Activated T-helper 1 cell treated with anti-CD3 and anti-CD28 coated beads, Interleukin-12 subunit alpha, Interleukin-12 subunit beta, Interleukin-2, Interleukin-4 antibody, amounts not matched to agents 30 ng/mL and 10 ng/mL and 1 ng/mL, durations not matched to agents 14 hours and 24 hours and 36 hours (primary cell): ENCODE data around the gene TUBG1. TPM values are rescaled to one million over a fixed set of nuclear protein-coding genes. Genes with fewer than 3 reads are reported as not detected.
"Not testable (repeated sequence)": the region's sequence is repeated elsewhere in the genome, so short reads cannot be mapped to it uniquely, and the experiment has no call there.

Experiments used
- DNase-seq: peaks from one replicate; pipeline ENCODE4 v3.0.0; 2021; ENCODE audit warnings: low spot score
- H3K27ac Mint-ChIP-seq: one replicate; pipeline ENCODE4 v1.8.0; 2021; ENCODE audit warnings: mild to moderate bottlenecking, mixed read lengths
- H3K27me3 Mint-ChIP-seq: one replicate; pipeline ENCODE4 v1.8.0; 2022; ENCODE audit warnings: mild to moderate bottlenecking, moderate library complexity, mixed read lengths; ENCODE audit not compliant: insufficient read depth
- H3K36me3 Mint-ChIP-seq: one replicate; pipeline ENCODE4 v1.8.0; 2021; ENCODE audit warnings: low read depth, mixed read lengths
- H3K4me1 Mint-ChIP-seq: one replicate; pipeline ENCODE4 v1.8.0; 2021; ENCODE audit warnings: low read depth, mixed read lengths
- H3K4me3 Mint-ChIP-seq: one replicate; pipeline ENCODE4 v1.8.0; 2021; ENCODE audit warnings: mild to moderate bottlenecking, moderate library complexity, mixed read lengths
- H3K9me3 Mint-ChIP-seq: one replicate; pipeline ENCODE4 v1.8.0; 2021; ENCODE audit warnings: mixed read lengths
- intact Hi-C: fragments of 100-400 bp; cut with micrococcal nuclease; formaldehyde crosslinking; loops from one replicate; pipeline ENCODE4 v1.15.1; 2024
- total RNA-seq: library from RNA; stranded (reverse); gene quantifications from 2 replicates; pipeline ENCODE4 v1.2.3, GENCODE V29; 2022

The TUBG1 gene
- total RNA-seq, 1 donor from 2014 or later = 95.2 TPM

DNA sequence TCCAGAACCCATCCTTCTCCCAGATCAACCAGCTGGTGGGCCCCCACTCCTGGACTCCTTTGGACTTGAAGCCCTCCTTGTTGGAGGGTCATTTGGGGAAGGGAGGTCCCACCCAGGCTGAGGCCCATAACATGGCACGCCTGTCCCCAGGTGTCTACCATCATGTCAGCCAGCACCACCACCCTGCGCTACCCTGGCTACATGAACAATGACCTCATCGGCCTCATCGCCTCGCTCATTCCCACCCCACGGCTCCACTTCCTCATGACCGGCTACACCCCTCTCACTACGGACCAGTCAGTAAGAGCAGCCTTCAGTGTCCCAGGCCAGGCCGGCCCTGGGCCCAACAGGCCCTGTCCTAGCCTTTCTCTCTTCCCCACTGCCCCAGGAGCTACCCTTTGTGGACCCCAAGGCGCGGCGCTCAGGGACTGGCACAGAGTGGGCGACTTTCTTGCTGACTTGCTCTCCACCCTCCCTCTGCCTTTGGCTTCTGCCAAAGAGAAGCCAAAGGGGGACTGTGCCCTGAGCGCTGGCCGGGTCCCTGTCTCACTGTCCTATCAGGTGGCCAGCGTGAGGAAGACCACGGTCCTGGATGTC is 4.3 kb downstream of the TUBG1 start:
- Mint-ChIP-seq H3K4me1 (peaks cover 12% of the 10 kb centered on the region), H3K27me3 (no peaks in the 10 kb centered on the region), H3K4me3 (no peak overlapping the region), H3K9me3 (no peaks in the 10 kb centered on the region), H3K36me3 (peaks cover 25% of the 10 kb centered on the region), H3K27ac (no peak overlapping the region)
- intact Hi-C loops = no loop called here
- no peak for DNase-seq

DNA sequence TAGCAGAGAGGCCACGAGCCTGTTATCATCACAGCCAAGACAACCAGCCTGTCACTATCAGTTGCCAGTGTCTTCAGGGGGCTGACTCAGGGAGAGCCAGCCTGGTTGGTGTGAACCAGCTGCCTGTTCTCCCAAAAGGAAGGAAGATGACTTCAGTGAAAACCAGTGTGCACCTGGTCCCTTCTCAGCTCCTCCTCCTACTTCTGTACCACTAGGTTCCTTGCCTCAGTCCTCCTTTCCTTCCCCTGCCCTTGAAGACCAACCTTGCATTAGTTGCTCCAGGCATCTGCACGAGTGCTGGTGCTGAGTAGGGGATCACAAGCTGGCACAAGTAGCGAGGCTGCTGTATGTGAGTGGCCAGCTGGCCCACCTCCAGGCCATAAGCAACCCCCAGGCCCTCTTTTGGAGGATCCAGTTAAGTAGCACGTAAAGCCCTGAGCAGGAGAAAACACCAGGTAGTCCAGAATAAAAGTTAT is 8.5 kb downstream of the TUBG1 start:
- intact Hi-C loops = no loop called here
- peaks cover 17% of the 10 kb centered on the region for H3K4me1 Mint-ChIP-seq
- no peaks in the 10 kb centered on the region for H3K27me3 Mint-ChIP-seq
- H3K36me3 Mint-ChIP-seq = peaks cover 17% of the 10 kb centered on the region
- no peaks in the 10 kb centered on the region for H3K9me3 Mint-ChIP-seq
- DNase-seq = no peak
- H3K4me3 Mint-ChIP-seq = no peak overlapping the region
- no peak overlapping the region for H3K27ac Mint-ChIP-seq

GRCh38 chr17:42618442-42619150 is 9.1 kb downstream of the TUBG1 start:
- no peak for DNase-seq
- no peaks in the 10 kb centered on the region for H3K9me3 Mint-ChIP-seq
- peaks cover 15% of the 10 kb centered on the region for H3K36me3 Mint-ChIP-seq
- no peak overlapping the region for H3K4me3 Mint-ChIP-seq
- H3K27ac Mint-ChIP-seq = no peak overlapping the region
- H3K4me1 Mint-ChIP-seq = peaks cover 17% of the 10 kb centered on the region
- no peaks in the 10 kb centered on the region for H3K27me3 Mint-ChIP-seq
- intact Hi-C loops = no loop called here

GRCh38 chr17:42621987-42622386 is 12.5 kb downstream of the TUBG1 start:
- DNase-seq, H3K27ac Mint-ChIP-seq, intact Hi-C loops, H3K36me3 Mint-ChIP-seq, H3K9me3 Mint-ChIP-seq, H3K4me3 Mint-ChIP-seq, H3K27me3 Mint-ChIP-seq: not testable (repeated sequence)
- peaks cover 17% of the 10 kb centered on the region for H3K4me1 Mint-ChIP-seq

- peaks cover 10% of the 10 kb centered on the region for H3K4me1 Mint-ChIP-seq
- no peak overlapping the region for H3K27ac Mint-ChIP-seq
- no peaks in the 10 kb centered on the region for H3K9me3 Mint-ChIP-seq
- no peak for DNase-seq
- no peaks in the 10 kb centered on the region for H3K36me3 Mint-ChIP-seq
- no peak overlapping the region for H3K4me3 Mint-ChIP-seq
- intact Hi-C loops = no loop called here
- H3K27me3 Mint-ChIP-seq = no peaks in the 10 kb centered on the region
Measured at GRCh38 chr17:42623271-42623670, 13.8 kb downstream of the TUBG1 start.

DNA sequence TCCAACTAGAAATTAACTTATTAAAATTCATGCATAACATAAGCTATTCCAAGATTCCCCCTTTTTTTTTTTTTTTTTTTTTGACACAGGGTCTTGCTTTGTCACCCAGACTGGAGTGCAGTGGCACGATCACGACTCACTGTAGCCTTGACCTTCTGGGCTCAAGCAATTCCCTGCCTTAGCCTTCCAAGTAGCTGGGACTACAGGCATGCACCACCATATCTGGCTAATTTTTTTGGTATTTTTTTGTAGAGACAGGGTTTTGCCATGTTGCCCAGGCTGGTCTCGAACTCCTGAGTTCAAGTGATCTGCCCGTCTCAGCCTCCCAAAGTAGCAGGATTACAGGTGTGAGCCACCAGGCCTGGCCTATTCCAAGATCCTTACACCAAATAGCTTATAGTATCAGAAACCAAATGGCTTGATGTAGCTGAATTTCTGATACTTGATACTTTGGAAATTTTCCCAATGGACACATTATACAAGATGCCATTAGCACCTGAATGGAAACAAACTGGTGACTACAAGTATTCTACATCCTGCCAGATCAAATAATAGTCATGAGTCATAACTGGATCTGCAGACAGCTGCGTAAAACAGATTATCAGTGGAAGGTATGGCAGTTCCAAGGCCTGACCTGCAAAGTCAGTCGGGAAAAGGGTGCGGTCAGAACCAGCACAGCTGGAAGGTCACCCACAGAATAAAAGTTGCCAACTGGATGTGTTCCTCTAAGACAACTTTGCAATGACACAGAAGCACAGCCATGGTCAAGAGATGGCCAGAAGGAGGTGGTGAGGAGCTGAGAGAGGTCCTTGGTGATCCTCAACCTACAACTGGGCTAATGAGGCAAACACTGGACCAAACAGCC is 14.5 kb downstream of the TUBG1 start:
- Mint-ChIP-seq H3K27ac (no peak overlapping the region), H3K9me3 (no peaks in the 10 kb centered on the region), H3K4me3 (no peak overlapping the region), H3K27me3 (no peaks in the 10 kb centered on the region), H3K4me1 (peaks cover 3% of the 10 kb centered on the region), H3K36me3 (no peaks in the 10 kb centered on the region)
- intact Hi-C loops = no loop called here
- no peak for DNase-seq

DNA sequence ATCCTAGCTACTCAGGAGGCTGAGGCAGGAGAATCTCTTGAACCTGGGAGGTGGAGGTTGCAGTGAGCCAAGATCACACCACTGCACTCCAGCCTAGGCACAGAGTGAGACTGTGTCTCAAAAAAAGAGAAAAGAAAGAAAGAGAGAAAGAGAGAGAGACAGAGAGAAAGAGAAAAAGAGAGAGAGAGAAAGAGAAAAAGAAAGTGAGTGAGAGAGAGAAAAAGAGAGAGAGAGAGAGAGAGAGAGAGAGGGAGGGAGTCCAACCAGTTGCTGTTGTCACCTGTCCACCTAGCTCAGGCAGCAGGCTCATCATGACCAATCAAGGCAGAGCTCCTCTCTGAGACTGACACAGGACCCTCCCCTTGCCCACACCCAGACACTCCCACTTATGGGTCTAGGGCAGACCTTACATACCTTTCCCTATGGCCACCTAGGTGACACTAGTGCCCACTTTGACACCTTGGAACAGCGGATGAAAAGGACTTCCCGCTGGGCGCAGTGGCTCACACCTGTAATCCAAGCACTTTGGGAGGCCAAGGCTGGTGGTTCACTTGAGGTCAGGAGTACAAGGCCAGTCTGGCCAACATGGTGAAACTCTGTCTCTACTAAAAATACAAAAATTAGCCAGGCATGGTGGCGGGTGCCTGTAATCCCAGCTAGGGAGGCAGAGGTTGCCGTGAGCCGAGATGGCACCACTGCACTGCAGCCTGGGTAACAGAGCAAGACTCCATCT is 17.7 kb downstream of the TUBG1 start:
- intact Hi-C loops, H3K9me3 Mint-ChIP-seq, DNase-seq, H3K27me3 Mint-ChIP-seq, H3K4me3 Mint-ChIP-seq, H3K36me3 Mint-ChIP-seq, H3K27ac Mint-ChIP-seq, H3K4me1 Mint-ChIP-seq: not testable (repeated sequence)

- no peak overlapping the region for H3K27ac Mint-ChIP-seq
Measured at GRCh38 chr17:42629411-42630009, 20.0 kb downstream of the TUBG1 start.

DNA sequence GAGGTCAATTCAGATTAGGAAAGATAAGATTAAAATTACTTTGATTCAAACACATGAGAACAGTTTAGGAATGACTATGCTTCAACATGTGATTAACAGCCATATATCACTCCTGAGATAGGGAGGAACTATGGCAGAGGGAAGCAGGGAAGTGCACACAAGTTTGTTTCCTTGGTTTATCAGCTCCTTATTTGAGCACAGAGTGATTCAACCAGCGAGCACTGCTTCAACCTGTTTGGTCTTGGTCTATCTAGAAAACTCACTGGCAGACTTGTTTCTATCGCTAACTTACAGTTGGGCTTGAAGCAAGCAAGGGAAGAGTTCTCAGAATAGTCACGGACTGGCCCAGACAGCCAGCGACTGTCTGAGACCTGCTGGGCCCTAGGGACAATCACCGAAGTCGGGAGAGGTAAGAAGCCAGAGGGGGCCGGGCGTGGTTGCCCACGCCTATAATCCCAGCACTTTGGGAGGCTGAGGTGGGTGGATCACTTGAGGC is 23.5 kb downstream of the TUBG1 start:
- Mint-ChIP-seq H3K4me1 (no peaks in the 10 kb centered on the region), H3K27ac (no peak overlapping the region), H3K4me3 (no peak overlapping the region), H3K9me3 (no peaks in the 10 kb centered on the region), H3K36me3 (no peaks in the 10 kb centered on the region), H3K27me3 (peaks cover 5% of the 10 kb centered on the region)
- DNase-seq = no peak
- intact Hi-C loops = no loop called here

More at GRCh38 chr17:42629411-42630009, 20.0 kb downstream of the TUBG1 start:
- Mint-ChIP-seq H3K9me3 (no peaks in the 10 kb centered on the region), H3K27me3 (peaks cover 1% of the 10 kb centered on the region), H3K4me3 (no peak overlapping the region), H3K4me1 (no peaks in the 10 kb centered on the region), H3K36me3 (no peaks in the 10 kb centered on the region)
- intact Hi-C loops = no loop called here
- DNase-seq = no peak

GRCh38 chr17:42639525-42640113 is 30.1 kb downstream of the TUBG1 start:
- no peak overlapping the region for H3K4me3 Mint-ChIP-seq
- peaks cover 18% of the 10 kb centered on the region for H3K27me3 Mint-ChIP-seq
- intact Hi-C loops = no loop called here
- no peaks in the 10 kb centered on the region for H3K4me1 Mint-ChIP-seq
- no peaks in the 10 kb centered on the region for H3K9me3 Mint-ChIP-seq
- H3K27ac Mint-ChIP-seq = no peak overlapping the region
- no peak for DNase-seq
- no peaks in the 10 kb centered on the region for H3K36me3 Mint-ChIP-seq

- H3K36me3 Mint-ChIP-seq = no peaks in the 10 kb centered on the region
- H3K27me3 Mint-ChIP-seq = peaks cover 18% of the 10 kb centered on the region
- intact Hi-C loops = no loop called here
Measured at GRCh38 chr17:42640121-42640520, 30.6 kb downstream of the TUBG1 start.

GRCh38 chr17:42642336-42642735 is 32.9 kb downstream of the TUBG1 start:
- Mint-ChIP-seq H3K27ac (no peak overlapping the region), H3K9me3 (no peaks in the 10 kb centered on the region), H3K4me3 (no peak overlapping the region), H3K36me3 (no peaks in the 10 kb centered on the region), H3K4me1 (no peaks in the 10 kb centered on the region), H3K27me3 (peaks cover 17% of the 10 kb centered on the region)
- intact Hi-C loops = no loop called here
- no peak for DNase-seq

More at GRCh38 chr17:42640121-42640520, 30.6 kb downstream of the TUBG1 start:
- no peaks in the 10 kb centered on the region for H3K9me3 Mint-ChIP-seq
- no peak overlapping the region for H3K27ac Mint-ChIP-seq
- no peaks in the 10 kb centered on the region for H3K4me1 Mint-ChIP-seq
- DNase-seq = no peak
- H3K4me3 Mint-ChIP-seq = no peak overlapping the region
